GM12878 (cell line): Measurements from ENCODE around the gene PRDM16. TPM values are rescaled to one million over a fixed set of nuclear protein-coding genes. Genes with fewer than 3 reads are reported as not detected.

ENCODE experiments used
- CEBPB ChIP-seq, 2 experiments: fragments of 150-350 bp in 1 of 2; IDR thresholded peaks; 2 replicates each; pipeline ENCODE4 v1.6.1; 2012 to 2014; ENCODE audit warnings: low read depth in 2 of 2, low read length in 2 of 2, borderline replicate concordance in 1 of 2, inconsistent platforms in 1 of 2
- CREM ChIP-seq: IDR thresholded peaks from 2 replicates; pipeline ENCODE4 v1.6.1; 2014; ENCODE audit warnings: antibody characterized with exemption, low read depth
- HDAC6 ChIP-seq: fragments of 200-600 bp; sonication (generic); IDR thresholded peaks from one replicate; pipeline ENCODE4 v1.8.0; 2017; ENCODE audit warnings: antibody characterized with exemption; ENCODE audit not compliant: unreplicated experiment
- MEF2B ChIP-seq: fragments of 450-650 bp; IDR thresholded peaks from 2 replicates; pipeline ENCODE4 v1.6.1; 2018; ENCODE audit warnings: mild to moderate bottlenecking, moderate library complexity; ENCODE audit not compliant: partially characterized antibody, poor library complexity, severe bottlenecking
- NR2C2 ChIP-seq: IDR thresholded peaks from 2 replicates; pipeline ENCODE4 v1.6.1; 2011; ENCODE audit warnings: borderline replicate concordance, low read depth; ENCODE audit not compliant: control insufficient read depth, insufficient read length
- POLR2A ChIP-seq: IDR thresholded peaks from 2 replicates; pipeline ENCODE4 v1.6.1; 2011; ENCODE audit warnings: low read depth, mild to moderate bottlenecking, low read length
- POU2F2 ChIP-seq: IDR thresholded peaks from 3 replicates; pipeline ENCODE4 v1.6.1; 2011; ENCODE audit warnings: low read depth, mild to moderate bottlenecking, low read length, borderline replicate concordance
- RELA ChIP-seq: fragments of 450-650 bp; IDR thresholded peaks from 2 replicates; pipeline ENCODE4 v1.8.0; 2014; ENCODE audit warnings: borderline replicate concordance; ENCODE audit not compliant: partially characterized antibody
- STAT1 ChIP-seq: fragments of 450-650 bp; conservative IDR thresholded peaks from 2 replicates; pipeline ENCODE4 v1.6.1; 2014; ENCODE audit warnings: antibody characterized with exemption, mild to moderate bottlenecking
- polyA plus RNA-seq, 11 experiments: library from polyadenylated mRNA; depleted of rRNA in 4 of 11; unstranded in 6 of 11; stranded (reverse) in 5 of 11; fragments of >200 nt; fragmentation: Nextera tagmentation in 4 of 11; fragmentation: Illumina TruSeq in 1 of 11; extraction: Ambion mirVana in 4 of 11; extraction: Trizol in 1 of 11; gene quantifications; 1 replicate in 1 of 11; 2 replicates in 10 of 11; pipeline versions ENCODE4 v1.2.1 to v1.2.3, GENCODE V29; 2011 to 2016; ENCODE audit warnings: inconsistent platforms in 2 of 11, missing spikeins in 2 of 11, low read depth in 1 of 11
- total RNA-seq, 4 experiments: library from RNA; depleted of rRNA in 3 of 4; stranded (reverse); fragments of >200 nt in 3 of 4; fragmentation: Illumina TruSeq in 1 of 4; extraction: Trizol in 1 of 4; gene quantifications; 2 replicates each; pipeline versions ENCODE4 v1.2.1 to v1.2.3, GENCODE V29; 2013 to 2021
- TF ChIP-seq, protein P1 (sequence below): IDR thresholded peaks from 2 replicates; pipeline ENCODE4 v1.6.1; 2011; ENCODE audit warnings: borderline replicate concordance, low read depth, mild to moderate bottlenecking, moderate library complexity, low read length; ENCODE audit not compliant: insufficient read depth, poor library complexity, severe bottlenecking
- TF ChIP-seq, protein P2 (sequence below): fragments of 450-650 bp; conservative IDR thresholded peaks from 2 replicates; pipeline ENCODE4 v1.6.1; 2017; ENCODE audit warnings: mild to moderate bottlenecking, moderate library complexity
- TF ChIP-seq, protein P3 (sequence below): fragments of 450-650 bp; formaldehyde crosslinking; IDR thresholded peaks from 2 replicates; pipeline ENCODE4 v1.4.0; 2020; ENCODE audit warnings: mild to moderate bottlenecking, moderate library complexity

The PRDM16 gene
- total and polyA plus RNA-seq, 10 of the 15 experiments (the other 5 are each of a cell fraction or from before 2014, with no cell fraction given), result 0.03 TPM; not detected in 9

DNA sequence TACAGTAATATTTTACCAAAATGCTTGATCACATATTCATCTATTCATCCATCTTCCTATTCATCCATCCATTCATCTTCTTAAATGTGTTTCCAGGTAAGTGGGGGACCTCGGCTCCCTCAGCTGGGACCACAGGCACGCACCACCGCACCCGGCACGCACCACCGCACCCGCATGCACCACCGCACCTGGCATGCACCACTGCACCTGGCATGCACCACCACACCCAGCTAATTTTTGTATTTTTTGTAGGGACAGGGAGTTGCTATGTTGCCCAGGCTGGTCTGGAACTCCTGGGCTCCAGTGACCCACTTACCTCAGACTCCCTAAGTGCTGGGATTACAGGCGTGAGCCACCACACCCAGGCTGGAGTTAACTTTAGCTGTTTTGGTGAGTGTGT is 26.5 kb upstream of the PRDM16 start (continued):
- TF ChIP-seq STAT1 (no peak), CREM (no peak), POLR2A (no peak), CEBPB (IDR thresholded peaks at IDR 0.05; ENCODE audit: borderline replicate concordance in 1 of 2, low read depth in 2 of 2, low read length in 2 of 2) (no peak), POU2F2 (no peak), NR2C2 (no peak), HDAC6 (no peak), RELA (no peak), MEF2B (no peak)
- TF ChIP-seq, protein P1, sequence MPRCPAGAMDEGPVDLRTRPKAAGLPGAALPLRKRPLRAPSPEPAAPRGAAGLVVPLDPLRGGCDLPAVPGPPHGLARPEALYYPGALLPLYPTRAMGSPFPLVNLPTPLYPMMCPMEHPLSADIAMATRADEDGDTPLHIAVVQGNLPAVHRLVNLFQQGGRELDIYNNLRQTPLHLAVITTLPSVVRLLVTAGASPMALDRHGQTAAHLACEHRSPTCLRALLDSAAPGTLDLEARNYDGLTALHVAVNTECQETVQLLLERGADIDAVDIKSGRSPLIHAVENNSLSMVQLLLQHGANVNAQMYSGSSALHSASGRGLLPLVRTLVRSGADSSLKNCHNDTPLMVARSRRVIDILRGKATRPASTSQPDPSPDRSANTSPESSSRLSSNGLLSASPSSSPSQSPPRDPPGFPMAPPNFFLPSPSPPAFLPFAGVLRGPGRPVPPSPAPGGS, result no peak
- TF ChIP-seq, protein P2, sequence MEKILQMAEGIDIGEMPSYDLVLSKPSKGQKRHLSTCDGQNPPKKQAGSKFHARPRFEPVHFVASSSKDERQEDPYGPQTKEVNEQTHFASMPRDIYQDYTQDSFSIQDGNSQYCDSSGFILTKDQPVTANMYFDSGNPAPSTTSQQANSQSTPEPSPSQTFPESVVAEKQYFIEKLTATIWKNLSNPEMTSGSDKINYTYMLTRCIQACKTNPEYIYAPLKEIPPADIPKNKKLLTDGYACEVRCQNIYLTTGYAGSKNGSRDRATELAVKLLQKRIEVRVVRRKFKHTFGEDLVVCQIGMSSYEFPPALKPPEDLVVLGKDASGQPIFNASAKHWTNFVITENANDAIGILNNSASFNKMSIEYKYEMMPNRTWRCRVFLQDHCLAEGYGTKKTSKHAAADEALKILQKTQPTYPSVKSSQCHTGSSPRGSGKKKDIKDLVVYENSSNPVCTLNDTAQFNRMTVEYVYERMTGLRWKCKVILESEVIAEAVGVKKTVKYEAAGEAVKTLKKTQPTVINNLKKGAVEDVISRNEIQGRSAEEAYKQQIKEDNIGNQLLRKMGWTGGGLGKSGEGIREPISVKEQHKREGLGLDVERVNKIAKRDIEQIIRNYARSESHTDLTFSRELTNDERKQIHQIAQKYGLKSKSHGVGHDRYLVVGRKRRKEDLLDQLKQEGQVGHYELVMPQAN, result no peak
- TF ChIP-seq, protein P3, sequence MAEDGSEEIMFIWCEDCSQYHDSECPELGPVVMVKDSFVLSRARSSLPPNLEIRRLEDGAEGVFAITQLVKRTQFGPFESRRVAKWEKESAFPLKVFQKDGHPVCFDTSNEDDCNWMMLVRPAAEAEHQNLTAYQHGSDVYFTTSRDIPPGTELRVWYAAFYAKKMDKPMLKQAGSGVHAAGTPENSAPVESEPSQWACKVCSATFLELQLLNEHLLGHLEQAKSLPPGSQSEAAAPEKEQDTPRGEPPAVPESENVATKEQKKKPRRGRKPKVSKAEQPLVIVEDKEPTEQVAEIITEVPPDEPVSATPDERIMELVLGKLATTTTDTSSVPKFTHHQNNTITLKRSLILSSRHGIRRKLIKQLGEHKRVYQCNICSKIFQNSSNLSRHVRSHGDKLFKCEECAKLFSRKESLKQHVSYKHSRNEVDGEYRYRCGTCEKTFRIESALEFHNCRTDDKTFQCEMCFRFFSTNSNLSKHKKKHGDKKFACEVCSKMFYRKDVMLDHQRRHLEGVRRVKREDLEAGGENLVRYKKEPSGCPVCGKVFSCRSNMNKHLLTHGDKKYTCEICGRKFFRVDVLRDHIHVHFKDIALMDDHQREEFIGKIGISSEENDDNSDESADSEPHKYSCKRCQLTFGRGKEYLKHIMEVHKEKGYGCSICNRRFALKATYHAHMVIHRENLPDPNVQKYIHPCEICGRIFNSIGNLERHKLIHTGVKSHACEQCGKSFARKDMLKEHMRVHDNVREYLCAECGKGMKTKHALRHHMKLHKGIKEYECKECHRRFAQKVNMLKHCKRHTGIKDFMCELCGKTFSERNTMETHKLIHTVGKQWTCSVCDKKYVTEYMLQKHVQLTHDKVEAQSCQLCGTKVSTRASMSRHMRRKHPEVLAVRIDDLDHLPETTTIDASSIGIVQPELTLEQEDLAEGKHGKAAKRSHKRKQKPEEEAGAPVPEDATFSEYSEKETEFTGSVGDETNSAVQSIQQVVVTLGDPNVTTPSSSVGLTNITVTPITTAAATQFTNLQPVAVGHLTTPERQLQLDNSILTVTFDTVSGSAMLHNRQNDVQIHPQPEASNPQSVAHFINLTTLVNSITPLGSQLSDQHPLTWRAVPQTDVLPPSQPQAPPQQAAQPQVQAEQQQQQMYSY (CRISPR knock-in tag), result no peak
